GM19372 (cell line): ENCODE results near the gene TP73.
"Not testable (repeated sequence)": the region's sequence is repeated elsewhere in the genome, so short reads cannot be mapped to it uniquely, and the experiment has no call there.

Experiments used
- ATAC-seq: cut with Tn5 transposase; IDR thresholded peaks from one replicate; pipeline ENCODE4 v1.9.1; 2021; ENCODE audit warnings: mild to moderate bottlenecking, low read depth, moderate library complexity; ENCODE audit not compliant: unreplicated experiment

The TP73 gene

GRCh38 chr1:3736708-3737107, 84.4 kb downstream of the TP73 start:
- ATAC-seq = no peak

DNA sequence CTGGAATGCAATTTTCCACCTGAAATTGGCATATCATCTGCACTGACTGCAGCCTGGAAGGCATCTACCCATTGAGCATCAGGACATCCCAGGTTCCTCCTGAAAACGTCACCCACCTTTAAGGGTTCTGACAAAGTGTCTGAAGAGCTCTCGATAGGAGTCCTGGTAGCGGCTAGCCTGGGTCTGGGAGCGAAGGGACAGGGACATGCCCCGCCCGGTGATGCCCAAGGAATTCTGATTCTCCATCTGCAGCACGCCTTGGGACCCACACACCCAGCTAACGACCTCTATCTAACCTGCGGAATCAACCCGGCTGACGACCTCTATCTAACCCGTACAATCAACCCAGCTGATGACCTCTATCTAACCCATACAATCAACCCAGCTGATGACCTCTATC, 86.6 kb downstream of the TP73 start:
- no peak for ATAC-seq

DNA sequence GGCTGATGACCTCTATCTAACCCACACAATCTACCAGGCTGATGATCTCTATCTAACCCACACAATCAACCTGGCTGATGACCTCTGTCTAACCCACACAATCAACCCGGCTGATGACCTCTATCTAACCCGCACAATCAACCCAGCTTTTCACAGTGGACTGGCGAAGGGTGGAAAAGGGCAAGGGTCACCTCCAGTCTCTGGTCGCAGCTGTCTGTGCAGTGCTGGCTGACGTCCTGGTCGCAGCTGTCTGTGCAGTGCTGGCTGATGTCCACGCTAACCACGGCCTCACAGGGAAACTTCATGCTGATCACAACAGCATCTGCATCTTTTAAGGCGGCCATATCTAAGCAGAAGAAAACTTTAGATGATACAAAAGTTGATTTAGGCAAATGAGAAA, 87.7 kb downstream of the TP73 start:
- ATAC-seq = no peak

DNA sequence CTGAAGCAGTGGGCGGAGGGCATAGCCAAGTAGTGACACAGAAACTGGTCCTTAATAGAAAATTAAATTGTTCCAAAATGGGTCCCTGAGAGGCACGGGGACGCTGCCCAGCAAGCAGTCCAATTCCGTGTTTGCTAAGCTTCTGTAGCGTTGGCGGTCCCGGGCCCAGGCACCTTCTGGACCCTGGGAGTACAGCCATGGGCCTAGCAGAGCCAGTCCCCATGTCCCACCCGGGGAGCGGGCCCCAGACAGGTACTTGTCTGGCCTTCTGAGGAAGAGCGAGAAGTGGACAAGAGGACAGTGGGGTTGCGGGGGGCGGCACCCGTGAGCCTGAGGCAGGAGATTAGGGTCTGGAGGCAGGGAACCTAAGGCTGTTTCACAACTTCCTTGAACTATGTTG, 88.4 kb downstream of the TP73 start:
- no peak for ATAC-seq

DNA sequence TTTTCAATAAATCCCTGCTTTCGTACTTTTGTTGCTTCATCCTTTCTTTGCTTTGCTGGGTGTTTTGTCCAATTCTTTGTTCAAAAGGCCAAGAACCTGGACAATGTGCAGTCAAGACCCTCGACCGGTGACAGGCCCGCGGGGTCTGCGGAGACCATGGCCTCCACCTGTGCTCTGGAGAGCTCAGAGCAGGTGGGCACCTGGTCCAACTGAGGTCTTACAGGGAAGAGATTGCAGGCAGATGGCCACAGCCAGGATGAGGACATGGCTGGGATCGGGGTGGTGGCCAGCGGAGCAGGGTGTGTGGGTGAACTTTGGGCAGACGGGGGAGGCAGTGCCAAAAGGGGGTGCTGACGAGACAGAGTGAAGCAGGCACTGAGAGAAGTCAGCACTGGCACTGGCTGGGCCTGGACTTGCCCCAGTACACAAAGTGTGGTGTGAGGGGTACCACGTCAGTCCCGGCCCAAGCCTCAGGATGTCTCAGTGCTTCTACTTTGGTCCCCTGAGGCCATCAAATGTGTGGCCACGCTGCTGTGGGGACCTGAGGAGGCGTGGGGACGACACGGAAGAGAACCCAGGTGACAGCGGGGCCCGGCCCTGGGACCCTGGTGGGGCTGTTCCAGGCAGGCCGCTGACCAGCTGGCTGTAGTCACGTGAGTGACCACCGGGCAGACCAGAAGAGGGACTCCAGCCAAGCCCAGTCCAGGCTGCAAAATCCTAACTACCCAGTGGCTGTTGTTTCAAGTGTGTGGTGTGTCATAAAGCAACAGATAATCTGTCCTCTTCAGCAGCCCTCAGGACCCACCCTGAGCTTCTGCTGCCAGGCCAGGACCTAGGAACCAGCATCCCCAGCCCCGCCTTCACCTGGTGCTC, 89.5 kb downstream of the TP73 start:
- ATAC-seq = no peak

DNA sequence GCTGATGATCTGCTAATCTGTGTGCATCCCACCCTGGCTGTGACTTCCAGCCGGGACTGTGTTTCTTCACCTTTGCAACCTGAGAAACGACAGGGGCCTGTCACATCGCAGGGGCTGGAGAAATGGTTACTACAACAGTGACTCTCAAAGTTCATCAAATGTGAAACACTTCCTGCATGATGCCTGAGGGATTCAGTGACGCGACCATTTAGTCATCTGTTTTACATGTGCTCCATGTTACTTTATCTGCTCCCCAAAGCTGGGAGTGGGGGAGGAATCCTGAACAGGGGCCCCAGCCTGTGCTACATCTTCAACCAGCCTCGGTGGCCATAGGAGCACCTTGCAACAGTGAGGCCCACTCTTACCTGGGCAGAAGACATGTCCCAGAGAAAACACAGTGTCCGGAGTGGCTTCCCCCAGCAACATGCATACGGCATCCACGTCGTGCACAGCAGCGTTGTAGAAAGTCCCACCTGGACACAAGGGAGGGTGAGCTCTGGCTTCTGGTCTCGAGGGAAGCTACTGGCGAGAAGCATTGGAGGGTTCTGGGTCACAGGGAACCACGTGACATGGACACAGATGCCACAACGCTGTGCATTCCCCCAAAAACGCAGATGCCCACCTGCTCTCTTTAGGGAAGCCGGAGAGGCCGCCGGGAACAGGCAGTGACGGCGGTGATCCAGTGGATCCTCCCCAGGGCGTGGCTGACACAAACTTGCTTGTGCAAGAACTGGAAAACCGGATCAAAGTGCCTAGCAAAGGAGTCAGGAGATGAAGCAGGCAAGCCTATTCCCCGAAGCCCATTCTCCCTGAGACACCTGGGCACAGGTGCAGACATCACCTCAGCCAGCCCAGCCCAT, 90.4 kb downstream of the TP73 start:
- no peak for ATAC-seq

- ATAC-seq = no peak
Measured at GRCh38 chr1:3743421-3743820, 91.1 kb downstream of the TP73 start.

GRCh38 chr1:3743826-3744225, 91.5 kb downstream of the TP73 start:
- no peak for ATAC-seq

GRCh38 chr1:3744646-3745045, 92.3 kb downstream of the TP73 start:
- no peak for ATAC-seq

- ATAC-seq = no peak
Measured at GRCh38 chr1:3745071-3745470, 92.8 kb downstream of the TP73 start.

DNA sequence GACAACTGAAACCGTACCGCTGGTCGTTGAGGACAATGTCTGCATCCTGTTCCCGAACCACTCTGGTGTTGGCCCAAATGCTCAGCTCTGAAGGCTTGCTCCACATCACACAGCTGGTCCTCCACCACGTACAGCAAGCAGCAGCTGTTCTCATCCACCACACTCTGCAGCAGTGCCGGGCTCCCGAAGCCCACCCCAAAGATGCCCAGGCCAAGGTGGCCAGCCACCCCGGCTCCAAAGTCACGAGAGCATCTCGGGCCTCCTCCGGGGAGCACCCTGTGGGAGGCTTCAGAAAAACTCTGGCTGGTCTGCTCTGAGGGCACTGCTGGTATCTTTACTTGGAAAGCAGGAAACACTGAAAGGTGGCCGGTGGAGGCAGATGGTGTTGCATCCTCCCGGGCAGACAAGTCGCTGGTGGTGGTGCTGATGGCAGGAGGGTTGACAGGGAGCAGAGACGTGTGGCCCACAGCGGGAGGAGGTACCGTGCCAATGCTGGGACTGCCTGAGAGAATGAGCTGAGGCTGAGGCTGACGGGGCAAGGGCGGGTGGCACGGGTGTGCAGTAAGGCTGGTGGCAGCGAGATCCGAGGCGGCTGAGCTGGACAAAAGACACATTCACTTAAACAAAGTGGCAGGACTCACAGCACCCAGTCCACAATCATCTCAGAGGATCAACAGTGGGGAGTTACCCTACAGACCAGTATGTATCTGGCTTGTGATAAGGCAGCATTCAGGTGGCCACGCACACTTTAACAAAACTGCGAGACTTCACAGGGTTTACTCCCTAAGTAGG, 93.5 kb downstream of the TP73 start:
- ATAC-seq = no peak

GRCh38 chr1:3746389-3746829, 94.1 kb downstream of the TP73 start:
- ATAC-seq = no peak

DNA sequence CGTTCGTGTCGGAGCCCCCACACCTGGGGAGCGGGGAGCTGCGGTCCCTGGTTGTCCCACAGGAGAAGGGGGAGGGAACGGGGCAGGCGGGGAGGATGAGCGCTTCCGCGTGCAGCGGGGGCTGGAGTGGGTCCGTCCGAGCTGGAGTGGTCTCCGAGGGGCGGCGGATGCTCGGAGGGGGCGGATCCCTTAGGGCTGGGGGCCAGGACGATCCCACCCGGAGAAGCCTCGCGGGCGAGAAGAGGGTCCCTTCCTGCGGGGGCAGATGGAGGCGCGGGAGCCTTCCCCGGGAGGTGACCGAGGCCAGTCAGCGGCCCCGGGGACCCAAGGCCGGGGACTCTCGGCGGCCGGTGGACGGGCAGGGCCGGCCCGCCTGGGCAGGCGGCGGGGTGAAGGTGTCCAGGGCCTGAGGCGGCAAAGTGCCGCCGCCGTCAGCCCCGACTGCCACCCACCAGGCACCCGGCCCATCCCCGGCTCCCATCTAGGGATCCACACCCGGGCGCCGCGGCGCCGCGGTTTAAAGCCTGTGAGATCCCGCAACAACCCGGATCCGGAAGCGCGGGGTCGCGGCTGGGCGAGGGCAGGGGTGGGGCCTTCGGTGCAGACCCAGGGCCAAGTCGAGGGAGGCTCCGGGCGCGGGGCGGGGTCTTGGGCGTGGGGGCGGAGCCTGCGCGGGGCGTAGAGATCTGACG, 94.7 kb downstream of the TP73 start:
- peak; percentile 87 for ATAC-seq

DNA sequence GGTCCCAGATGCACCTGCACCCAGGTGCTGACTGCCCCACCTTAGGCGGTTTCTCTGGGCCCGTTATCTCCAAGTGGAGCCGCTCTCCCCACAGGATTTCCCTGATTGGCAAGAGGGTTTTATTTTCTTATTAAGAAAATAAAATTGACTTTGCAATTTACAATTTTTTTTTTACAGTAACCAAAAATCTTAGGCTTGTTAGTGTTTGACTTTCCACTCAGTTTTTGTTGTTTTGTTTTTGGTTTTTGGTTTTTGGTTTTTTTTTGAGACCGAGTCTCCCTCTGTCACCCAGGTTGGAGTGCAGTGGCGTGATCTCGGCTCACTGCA, 95.2 kb downstream of the TP73 start:
- ATAC-seq = no peak

DNA sequence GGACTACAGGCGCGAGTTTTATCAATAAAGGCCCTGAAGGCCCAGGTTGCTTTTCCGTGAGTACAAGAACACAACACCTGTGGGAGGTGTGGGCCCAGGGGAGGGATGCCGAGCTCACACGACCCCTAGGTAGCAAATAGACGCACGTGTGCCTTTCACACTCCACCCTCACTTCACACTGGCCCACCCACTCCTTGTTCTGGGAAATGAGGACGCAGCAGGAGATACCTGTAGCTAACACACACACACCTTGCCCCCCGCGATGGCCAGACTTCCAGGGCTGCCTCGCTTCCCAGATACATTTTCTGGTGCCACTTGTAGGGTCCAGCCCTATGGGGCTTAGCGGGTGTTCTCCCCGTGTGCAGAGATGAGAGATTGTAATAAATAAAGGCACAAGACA, 95.6 kb downstream of the TP73 start:
- no peak for ATAC-seq

- ATAC-seq = not testable (repeated sequence)
Measured at GRCh38 chr1:3748316-3748900, 96.1 kb downstream of the TP73 start.

- no peak for ATAC-seq
Measured at GRCh38 chr1:3749512-3749911, 97.2 kb downstream of the TP73 start.

DNA sequence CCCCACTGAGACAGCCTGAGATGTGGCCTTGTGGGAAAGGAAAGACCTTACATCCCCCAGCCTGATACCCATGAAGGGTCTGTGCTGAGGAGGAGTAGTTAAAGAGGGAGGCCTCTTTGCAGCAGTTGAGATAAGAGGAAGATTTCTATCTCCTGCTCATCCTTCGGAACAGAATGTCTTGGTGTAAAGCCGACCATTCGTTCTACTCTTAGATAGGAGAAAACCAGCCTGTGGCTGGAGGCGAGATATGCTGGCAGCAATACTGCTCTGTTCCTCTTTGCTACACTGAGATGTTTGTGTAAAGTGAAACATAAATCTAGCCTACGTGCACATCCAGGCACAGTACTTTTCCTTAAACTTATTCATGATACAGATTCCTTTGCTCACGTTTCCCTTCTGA, 98.4 kb downstream of the TP73 start:
- no peak for ATAC-seq

DNA sequence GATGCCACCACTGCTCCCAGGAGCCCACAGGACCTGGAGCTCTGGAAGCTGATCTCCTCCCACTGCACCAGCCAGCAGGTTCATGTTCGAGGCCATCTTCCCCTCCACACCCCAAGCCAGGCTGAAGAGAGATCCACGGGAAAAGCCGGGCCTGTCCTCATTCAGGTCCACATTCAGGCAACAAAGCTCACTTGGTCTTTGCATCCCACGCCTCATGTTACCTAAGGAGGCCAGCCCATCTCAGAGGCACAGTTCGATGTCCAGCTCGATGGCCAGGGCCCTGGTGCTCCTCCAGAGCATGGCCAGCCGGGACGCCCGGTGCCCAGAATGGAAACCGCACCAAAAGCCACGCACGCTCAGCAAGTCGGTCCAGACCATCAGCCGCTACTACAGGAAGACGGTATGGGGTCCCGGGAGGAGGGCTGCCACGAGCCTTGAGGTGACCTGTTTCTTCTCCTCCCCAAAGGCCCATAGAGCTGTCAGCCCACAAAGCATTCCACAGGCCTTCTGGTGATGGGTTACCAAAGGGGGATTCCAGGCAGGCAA, 100.2 kb downstream of the TP73 start, which contains the start of gene CCDC27:
TSS of gene CCDC27 (plus strand) at position 51 of the 546 bp plus-strand sequence. CDS start at position 83, 32 bp downstream.
- no peak for ATAC-seq
